C4-2B (cell line): Measurements from ENCODE around the gene ZNF473.

Source experiments
- ZFX ChIP-seq: fragments of 450-650 bp; IDR thresholded peaks from 2 replicates; pipeline ENCODE4 v1.6.1; 2017
- TF ChIP-seq, protein P1 (sequence below): fragments of 450-650 bp; conservative IDR thresholded peaks from 2 replicates; pipeline ENCODE4 v1.5.1; 2017; ENCODE audit warnings: mild to moderate bottlenecking

DNA sequence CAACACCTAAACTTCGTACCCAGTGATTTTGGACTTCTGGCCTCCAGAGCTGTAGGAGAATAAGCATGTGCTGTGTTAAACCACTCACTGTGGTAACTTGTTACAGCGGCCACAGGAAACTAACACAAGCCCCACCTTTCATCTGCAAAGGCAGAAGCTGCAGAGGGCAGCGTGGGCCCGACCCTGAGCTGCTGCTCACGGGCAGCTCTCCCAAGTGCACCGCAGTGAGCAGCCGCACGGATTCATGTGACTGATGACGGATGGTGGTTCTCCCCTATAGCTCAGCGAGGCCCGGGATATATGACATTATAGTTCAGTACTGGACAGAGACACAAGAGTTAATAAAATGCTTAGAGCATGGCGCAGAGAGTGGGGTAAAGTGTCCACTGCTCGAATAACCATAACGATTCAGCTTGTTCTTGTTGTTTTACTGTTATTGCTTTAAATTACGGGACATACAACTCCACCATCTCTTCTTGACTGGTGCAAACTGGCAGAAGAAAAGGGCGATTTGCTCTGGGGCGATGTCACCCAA is 22.5 kb upstream of the ZNF473 start:
- TF ChIP-seq, protein P1, sequence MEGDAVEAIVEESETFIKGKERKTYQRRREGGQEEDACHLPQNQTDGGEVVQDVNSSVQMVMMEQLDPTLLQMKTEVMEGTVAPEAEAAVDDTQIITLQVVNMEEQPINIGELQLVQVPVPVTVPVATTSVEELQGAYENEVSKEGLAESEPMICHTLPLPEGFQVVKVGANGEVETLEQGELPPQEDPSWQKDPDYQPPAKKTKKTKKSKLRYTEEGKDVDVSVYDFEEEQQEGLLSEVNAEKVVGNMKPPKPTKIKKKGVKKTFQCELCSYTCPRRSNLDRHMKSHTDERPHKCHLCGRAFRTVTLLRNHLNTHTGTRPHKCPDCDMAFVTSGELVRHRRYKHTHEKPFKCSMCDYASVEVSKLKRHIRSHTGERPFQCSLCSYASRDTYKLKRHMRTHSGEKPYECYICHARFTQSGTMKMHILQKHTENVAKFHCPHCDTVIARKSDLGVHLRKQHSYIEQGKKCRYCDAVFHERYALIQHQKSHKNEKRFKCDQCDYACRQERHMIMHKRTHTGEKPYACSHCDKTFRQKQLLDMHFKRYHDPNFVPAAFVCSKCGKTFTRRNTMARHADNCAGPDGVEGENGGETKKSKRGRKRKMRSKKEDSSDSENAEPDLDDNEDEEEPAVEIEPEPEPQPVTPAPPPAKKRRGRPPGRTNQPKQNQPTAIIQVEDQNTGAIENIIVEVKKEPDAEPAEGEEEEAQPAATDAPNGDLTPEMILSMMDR = no peak
- no peak for TF ChIP-seq ZFX
